ENCODE data around the gene FDXR. TPM values are rescaled to one million over a fixed set of nuclear protein-coding genes. Genes with fewer than 3 reads are reported as not detected.

FDXR gene
- total and polyA plus RNA-seq, 9 of the 15 experiments (the other 6 are each of a cell fraction or from before 2014, with no cell fraction given), result 0.89 to 70.7 (median 30.9) TPM

DNA sequence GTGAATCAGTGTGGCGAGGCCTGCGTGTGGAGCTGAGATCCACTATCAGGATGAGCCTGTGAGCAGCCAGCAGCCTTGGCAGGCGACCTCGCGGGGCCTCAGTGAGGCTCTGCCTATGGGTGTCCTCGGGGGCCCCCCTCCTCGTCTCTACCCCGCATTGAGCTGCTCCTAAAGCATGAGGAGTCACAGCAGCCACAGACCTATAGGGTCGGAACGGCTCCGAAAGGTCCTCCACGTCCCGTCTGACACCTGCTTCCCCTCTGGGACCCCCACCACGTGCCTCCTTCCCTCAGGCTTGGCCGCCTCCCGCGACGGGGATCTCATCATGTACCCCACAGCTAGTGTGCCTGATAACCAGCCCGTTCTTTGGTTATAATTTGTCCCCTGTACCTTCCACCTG, 41.9 kb downstream of the FDXR start:
- Histone ChIP-seq H3K27me3 (ENCODE audit: control insufficient read depth in 2 of 2, insufficient read depth in 2 of 2, low read length in 2 of 2) (no peaks in the 10 kb centered on the region), H3K4me2 (ENCODE audit: insufficient read depth, low read length) (no peak overlapping the region), H3K4me3 (no peak overlapping the region), H3K27ac (ENCODE audit: extremely low read depth, low read depth, low read length) (no peak overlapping the region), H2AFZ (ENCODE audit: low read depth, low read length) (no peak overlapping the region), H3K36me3 (ENCODE audit: control insufficient read depth, insufficient read depth, low read length) (no peaks in the 10 kb centered on the region), H3K4me1 (replicated peaks in 1 of 2; ENCODE audit: control insufficient read depth in 2 of 2, insufficient read depth in 2 of 2, low read length in 2 of 2) (peaks cover 3 to 35% of the 10 kb centered on the region in 2 experiments; a peak in 3 of 5 replicates), H3K79me2 (ENCODE audit: control insufficient read depth, insufficient read depth, low read length) (no peaks in the 10 kb centered on the region), H3K9ac (ENCODE audit: insufficient read depth in 1 of 2, low read depth in 2 of 2, low read length in 2 of 2) (peak overlapping the region in 1 of 2 experiments; percentile 53; a peak in 1 of 4 replicates), H3K9me1 (ENCODE audit: control insufficient read depth, insufficient read depth, low read length) (no peaks in the 10 kb centered on the region), H3K9me3 (replicated peaks; ENCODE audit: control insufficient read depth, insufficient read depth, low read depth, low read length) (no peaks in the 10 kb centered on the region), H4K20me1 (replicated peaks; ENCODE audit: control insufficient read depth, insufficient read depth, low read length) (peaks cover 11% of the 10 kb centered on the region; the same call in 1 of the 2 replicates)
- CTCF ChIA-PET (ENCODE audit: low intra/inter-chr PET ratio), result no interaction called here
- POLR2A ChIA-PET, result interaction anchor here (0.6 kb wide), 1 partner anchor 89 kb away, joined by 3 read pairs; no protein-coding TSS in a partner anchor
- in situ Hi-C loops (cut with MboI), result no loop called here
- no peak; the same call in 2 of the 3 replicates for ATAC-seq
- FAIRE-seq, result no peak
- no peak for DNase-seq (ENCODE audit: extremely low read depth in 1 of 4, low spot score in 3 of 4)
- BruUV-seq (replicated peaks), result no TSS peak
- intact Hi-C loops (cut with micrococcal nuclease), result no loop called here
- no peak for TF ChIP-seq JUND (IDR thresholded peaks at IDR 0.05; ENCODE audit: borderline replicate concordance, low read depth, low read length)
- TF ChIP-seq JUND (tag; IDR thresholded peaks at IDR 0.05; ENCODE audit: borderline replicate concordance, low read depth, low read length), result no peak
- TF ChIP-seq, protein P1, sequence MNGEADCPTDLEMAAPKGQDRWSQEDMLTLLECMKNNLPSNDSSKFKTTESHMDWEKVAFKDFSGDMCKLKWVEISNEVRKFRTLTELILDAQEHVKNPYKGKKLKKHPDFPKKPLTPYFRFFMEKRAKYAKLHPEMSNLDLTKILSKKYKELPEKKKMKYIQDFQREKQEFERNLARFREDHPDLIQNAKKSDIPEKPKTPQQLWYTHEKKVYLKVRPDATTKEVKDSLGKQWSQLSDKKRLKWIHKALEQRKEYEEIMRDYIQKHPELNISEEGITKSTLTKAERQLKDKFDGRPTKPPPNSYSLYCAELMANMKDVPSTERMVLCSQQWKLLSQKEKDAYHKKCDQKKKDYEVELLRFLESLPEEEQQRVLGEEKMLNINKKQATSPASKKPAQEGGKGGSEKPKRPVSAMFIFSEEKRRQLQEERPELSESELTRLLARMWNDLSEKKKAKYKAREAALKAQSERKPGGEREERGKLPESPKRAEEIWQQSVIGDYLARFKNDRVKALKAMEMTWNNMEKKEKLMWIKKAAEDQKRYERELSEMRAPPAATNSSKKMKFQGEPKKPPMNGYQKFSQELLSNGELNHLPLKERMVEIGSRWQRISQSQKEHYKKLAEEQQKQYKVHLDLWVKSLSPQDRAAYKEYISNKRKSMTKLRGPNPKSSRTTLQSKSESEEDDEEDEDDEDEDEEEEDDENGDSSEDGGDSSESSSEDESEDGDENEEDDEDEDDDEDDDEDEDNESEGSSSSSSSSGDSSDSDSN (IDR thresholded peaks at IDR 0.05; ENCODE audit: borderline replicate concordance in 1 of 2, low read depth in 2 of 2, low read length in 2 of 2), result no peak
- no peak for TF ChIP-seq ZBED1 (IDR thresholded peaks at IDR 0.05)
- TF ChIP-seq, protein P2, sequence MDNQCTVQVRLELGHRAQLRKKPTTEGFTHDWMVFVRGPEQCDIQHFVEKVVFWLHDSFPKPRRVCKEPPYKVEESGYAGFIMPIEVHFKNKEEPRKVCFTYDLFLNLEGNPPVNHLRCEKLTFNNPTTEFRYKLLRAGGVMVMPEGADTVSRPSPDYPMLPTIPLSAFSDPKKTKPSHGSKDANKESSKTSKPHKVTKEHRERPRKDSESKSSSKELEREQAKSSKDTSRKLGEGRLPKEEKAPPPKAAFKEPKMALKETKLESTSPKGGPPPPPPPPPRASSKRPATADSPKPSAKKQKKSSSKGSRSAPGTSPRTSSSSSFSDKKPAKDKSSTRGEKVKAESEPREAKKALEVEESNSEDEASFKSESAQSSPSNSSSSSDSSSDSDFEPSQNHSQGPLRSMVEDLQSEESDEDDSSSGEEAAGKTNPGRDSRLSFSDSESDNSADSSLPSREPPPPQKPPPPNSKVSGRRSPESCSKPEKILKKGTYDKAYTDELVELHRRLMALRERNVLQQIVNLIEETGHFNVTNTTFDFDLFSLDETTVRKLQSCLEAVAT (IDR thresholded peaks at IDR 0.05), result no peak
- no peak for TF ChIP-seq PPARD (CRISPR knock-in tag; IDR thresholded peaks at IDR 0.05)
- no peak for TF ChIP-seq MTA1 (IDR thresholded peaks at IDR 0.05; ENCODE audit: borderline replicate concordance)
- no peak for TF ChIP-seq SIRT6 (IDR thresholded peaks at IDR 0.05; ENCODE audit: low read depth, low read length)
- no peak for TF ChIP-seq ZNF764 (CRISPR knock-in tag; IDR thresholded peaks at IDR 0.05; ENCODE audit: low read depth)
- TF ChIP-seq MCM2 (IDR thresholded peaks at IDR 0.05; ENCODE audit: low read depth), result no peak
- no peak for TF ChIP-seq CEBPG (CRISPR knock-in tag; IDR thresholded peaks at IDR 0.05)
- no peak for TF ChIP-seq CEBPG (tag; conservative IDR thresholded peaks at IDR 0.05 in 1 of 2, IDR thresholded peaks at IDR 0.05 in 1 of 2)
- TF ChIP-seq ZNF384 (IDR thresholded peaks at IDR 0.05; ENCODE audit: low read depth, low read length), result no peak
- no peak for TF ChIP-seq TAF9B (IDR thresholded peaks at IDR 0.05; ENCODE audit: partially characterized antibody)
- TF ChIP-seq XRCC5 (IDR thresholded peaks at IDR 0.05; ENCODE audit: low read depth, low read length), result no peak
- no peak for TF ChIP-seq XRCC4 (IDR thresholded peaks at IDR 0.05; ENCODE audit: extremely low read depth, insufficient read depth, insufficient read length)
- WGBS (ENCODE audit: insufficient coverage, low coverage, missing lambda C conversion rate), result 71% methylated on average over 13 of the region's 19 CpGs
